HAP-1 (cell line): ENCODE data around the gene ZNF177.

ENCODE experiments used
- DNase-seq, 2 experiments: peaks; one replicate each; pipeline ENCODE4 v3.0.0-alpha.2; 2016 to 2020; ENCODE audit warnings: low spot score in 2 of 2
- H3K27me3 ChIP-seq: fragments of 250-450 bp; sonication (Bioruptor Pico); 2 replicates; pipeline ENCODE4 v1.5.1; 2020; ENCODE audit warnings: low read depth, mild to moderate bottlenecking, moderate library complexity
- H3K36me3 ChIP-seq: fragments of 250-450 bp; sonication (Bioruptor Pico); replicated peaks from 2 replicates; pipeline ENCODE4 v1.5.1; 2020; ENCODE audit warnings: mild to moderate bottlenecking
- H3K4me1 ChIP-seq: fragments of 250-450 bp; sonication (Bioruptor Pico); 2 replicates; pipeline ENCODE4 v1.5.1; 2020; ENCODE audit warnings: mild to moderate bottlenecking
- H3K4me3 ChIP-seq: fragments of 250-450 bp; sonication (Bioruptor Pico); 2 replicates; pipeline ENCODE4 v1.5.1; 2020; ENCODE audit warnings: mild to moderate bottlenecking, moderate library complexity
- H3K9me3 ChIP-seq: fragments of 250-450 bp; sonication (Bioruptor Pico); 2 replicates; pipeline ENCODE4 v1.5.1; 2020; ENCODE audit warnings: mild to moderate bottlenecking, moderate library complexity
- in situ Hi-C: fragments of 300-500 bp; cut with MboI; formaldehyde crosslinking; loops from 3 replicates; pipeline ENCODE4 v1.14.3; 2020; ENCODE audit warnings: low sequenced_read_pairs, inconsistent platforms, mixed read lengths

Gene ZNF177

DNA sequence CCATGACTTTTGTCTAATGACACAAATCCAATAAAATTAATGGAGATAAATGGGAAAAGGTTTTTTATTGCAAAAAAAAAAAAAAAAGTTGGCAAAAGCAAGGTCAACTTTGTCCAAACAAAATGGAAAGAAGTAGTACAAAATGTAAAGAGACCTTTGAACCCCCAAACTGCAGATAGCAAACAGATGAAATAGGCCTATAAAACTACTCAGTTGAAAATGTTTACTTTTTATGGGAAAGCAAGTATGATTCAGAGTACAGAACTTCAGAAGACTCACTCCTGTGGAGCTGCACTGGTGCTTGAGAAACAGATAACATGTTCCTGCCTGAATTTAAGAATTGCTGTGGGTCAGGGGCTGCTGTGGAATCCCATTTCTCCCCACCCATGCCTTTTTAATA lies 9.8 kb upstream of the ZNF177 start:
- H3K27me3 ChIP-seq: no peaks in the 10 kb centered on the region
- no peaks in the 10 kb centered on the region for H3K36me3 ChIP-seq
- no peaks in the 10 kb centered on the region; the same call in 1 of the 2 replicates for H3K9me3 ChIP-seq
- DNase-seq: no peak
- no peaks in the 10 kb centered on the region for H3K4me1 ChIP-seq
- in situ Hi-C loops: no loop called here
- H3K4me3 ChIP-seq: no peak overlapping the region

DNA sequence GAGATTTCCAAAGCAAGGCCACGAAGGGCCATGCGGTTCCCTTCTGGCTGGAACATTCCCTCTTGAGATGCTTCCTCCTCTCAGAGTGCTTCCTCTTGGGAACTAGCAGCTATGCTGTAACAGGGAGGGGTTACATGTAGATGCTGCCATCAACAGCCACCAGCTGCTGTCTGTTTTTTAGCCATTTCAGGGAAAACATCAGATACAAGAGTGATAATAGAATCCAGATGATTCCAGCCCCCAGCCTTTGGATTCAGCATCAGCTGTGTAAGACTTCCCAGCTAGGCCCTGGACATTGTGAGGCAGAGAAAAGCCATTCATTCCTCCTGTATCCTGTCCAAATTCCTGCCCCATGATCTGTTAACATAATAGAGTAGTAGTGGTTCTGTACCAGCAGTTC lies 8.2 kb upstream of the ZNF177 start:
- Histone ChIP-seq H3K27me3 (no peaks in the 10 kb centered on the region), H3K9me3 (no peaks in the 10 kb centered on the region), H3K36me3 (no peaks in the 10 kb centered on the region), H3K4me3 (no peak overlapping the region), H3K4me1 (no peaks in the 10 kb centered on the region)
- DNase-seq: no peak
- in situ Hi-C loops: no loop called here

DNA sequence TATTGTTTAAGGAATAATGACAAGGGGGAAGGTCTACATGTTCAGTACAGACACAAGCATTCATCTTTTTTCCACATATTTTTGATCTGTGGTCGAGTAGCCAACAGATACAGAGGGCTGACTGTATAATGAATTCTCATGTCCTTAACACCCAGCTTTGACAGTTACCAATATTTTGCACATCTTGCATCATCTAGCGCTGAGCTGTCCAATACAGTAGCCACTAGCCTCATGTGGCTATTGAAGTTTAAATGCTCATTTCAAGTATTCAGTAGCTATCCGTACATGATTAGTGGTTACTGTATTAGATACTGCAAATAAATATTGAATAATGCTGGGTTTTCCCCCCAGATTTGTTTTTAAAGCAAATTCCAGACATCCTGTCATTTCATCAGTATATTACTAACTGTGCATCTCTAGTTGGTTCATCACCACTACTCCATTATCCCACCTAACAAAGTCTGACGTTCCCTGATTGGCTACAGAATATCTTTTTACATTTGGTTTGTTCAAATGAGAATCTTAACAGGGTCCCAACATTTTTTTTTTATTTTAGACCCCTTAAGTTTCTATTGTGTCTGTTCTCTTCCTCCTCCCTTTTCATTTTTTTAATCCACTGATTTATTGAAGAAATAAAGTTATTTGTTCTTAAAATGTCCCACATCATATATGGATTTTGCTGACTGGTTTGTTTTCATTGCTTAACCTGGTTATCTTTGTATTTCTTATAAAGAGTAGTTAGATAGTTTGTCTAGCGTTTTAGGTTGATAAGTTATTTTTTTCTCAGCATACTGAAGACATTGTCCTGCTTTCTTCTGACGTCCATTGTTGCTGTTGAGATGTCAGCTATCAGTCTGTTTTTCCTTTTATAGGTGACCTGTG lies 8.2 kb downstream of the ZNF177 start:
- Histone ChIP-seq H3K4me3 (no peak overlapping the region), H3K9me3 (no peaks in the 10 kb centered on the region), H3K4me1 (no peaks in the 10 kb centered on the region), H3K36me3 (no peaks in the 10 kb centered on the region), H3K27me3 (no peaks in the 10 kb centered on the region)
- in situ Hi-C loops: no loop called here
- DNase-seq: no peak

DNA sequence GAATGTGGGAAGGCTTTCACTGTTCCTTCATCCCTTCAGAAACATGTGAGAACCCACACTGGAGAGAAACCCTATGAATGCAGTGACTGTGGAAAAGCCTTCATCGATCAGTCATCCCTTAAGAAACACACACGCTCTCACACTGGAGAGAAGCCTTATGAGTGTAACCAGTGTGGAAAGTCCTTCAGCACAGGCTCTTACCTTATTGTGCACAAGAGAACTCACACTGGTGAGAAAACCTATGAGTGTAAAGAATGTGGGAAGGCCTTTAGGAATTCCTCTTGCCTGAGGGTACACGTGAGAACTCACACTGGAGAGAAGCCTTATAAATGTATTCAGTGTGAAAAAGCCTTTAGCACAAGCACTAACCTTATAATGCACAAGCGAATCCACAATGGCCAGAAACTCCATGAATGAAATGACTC lies 18.6 kb downstream of the ZNF177 start:
- H3K36me3 ChIP-seq: no peaks in the 10 kb centered on the region
- in situ Hi-C loops: no loop called here
- DNase-seq: no peak
- H3K4me1 ChIP-seq: no peaks in the 10 kb centered on the region
- peaks cover 8% of the 10 kb centered on the region; the same call in 1 of the 2 replicates for H3K9me3 ChIP-seq
- H3K27me3 ChIP-seq: no peaks in the 10 kb centered on the region
- H3K4me3 ChIP-seq: no peak overlapping the region

DNA sequence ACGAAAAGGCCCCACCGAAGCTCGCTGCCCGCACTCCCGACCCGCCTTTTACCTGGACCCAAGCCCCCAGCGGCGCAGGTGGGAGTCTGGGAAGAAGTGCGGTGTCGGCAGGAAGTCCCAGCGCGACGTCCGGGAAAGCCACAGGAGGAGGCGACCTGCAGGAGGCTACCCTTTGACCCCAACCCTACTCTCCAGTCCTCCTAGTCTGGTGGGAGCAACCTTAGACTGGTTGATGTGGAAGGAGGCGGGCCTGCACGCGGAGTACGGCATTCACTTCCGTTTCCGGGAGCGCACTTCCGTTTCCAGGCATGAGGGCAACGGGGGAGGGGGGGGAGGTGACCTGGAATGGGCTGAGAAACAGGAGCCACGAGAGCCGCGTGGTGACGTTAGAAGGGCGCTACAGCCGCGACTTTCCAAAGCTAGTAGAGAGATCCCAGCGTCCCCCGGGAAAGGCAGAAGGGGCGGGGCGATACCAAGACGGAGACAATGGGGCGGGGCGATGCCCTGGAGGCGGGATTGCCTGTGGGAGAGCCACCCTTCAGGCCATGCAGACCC lies 44.1 kb downstream of the ZNF177 start:
- in situ Hi-C loops: no loop called here
- DNase-seq: no peak

DNA sequence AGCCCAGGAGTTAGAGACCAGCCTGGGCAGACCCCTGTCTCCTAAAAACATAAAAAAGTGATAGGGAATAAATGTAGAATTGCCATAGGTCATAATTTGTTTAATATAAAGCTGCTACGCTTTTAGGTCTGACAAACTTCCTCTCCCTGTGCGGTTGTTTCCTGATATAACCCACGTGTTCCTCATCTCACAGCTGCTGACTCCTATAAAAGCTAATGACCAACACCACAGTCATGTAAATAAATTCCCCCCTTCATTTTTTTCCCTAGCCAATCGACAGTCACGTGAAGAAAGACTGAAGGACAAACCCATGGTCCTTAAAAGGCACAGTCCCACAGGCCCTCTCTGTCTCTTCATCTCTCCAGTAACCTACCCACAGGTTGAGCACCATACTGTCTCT lies 45.0 kb downstream of the ZNF177 start:
- no peaks in the 10 kb centered on the region for H3K27me3 ChIP-seq
- no peak for DNase-seq
- H3K9me3 ChIP-seq: peaks cover 7% of the 10 kb centered on the region
- H3K36me3 ChIP-seq: peaks cover 6% of the 10 kb centered on the region
- no peak overlapping the region for H3K4me3 ChIP-seq
- in situ Hi-C loops: no loop called here
- no peaks in the 10 kb centered on the region for H3K4me1 ChIP-seq

More for the DNA sequence above, 44.1 kb downstream of the ZNF177 start:
- Histone ChIP-seq H3K36me3 (no peaks in the 10 kb centered on the region), H3K4me3 (no peak overlapping the region), H3K9me3 (no peaks in the 10 kb centered on the region; the same call in 1 of the 2 replicates), H3K4me1 (no peaks in the 10 kb centered on the region), H3K27me3 (no peaks in the 10 kb centered on the region)

DNA sequence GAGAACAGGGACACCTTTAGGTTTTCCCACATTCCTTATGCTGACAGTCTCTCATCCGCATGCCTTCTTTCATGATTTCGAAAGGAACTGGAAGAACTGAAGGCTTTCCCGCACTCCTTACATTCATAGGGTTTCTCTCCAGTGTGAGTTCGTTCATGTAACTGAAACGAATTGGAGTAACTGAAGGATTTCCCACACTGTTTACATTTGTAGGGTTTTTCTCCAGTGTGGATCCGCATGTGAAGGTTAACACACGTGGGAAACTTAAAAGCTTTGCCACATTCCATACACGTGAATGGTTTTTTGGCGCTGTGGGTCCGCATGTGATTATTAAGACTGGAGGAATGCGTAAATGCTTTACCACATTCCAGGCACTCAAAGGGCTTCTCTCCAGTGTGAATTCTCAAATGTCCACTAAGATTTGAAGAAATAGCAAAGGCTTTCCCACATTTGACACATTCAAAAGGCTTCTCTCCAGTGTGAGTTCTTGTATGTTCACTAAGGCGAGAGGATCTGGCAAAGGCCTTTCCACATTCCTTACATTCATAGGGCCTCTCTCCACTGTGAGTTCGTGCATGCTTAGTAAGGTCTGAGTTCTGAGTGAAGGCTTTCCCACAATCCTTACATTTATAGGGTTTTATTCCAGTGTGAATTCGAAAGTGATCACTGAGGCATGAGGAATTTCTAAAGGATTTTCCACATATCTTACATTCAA lies 50.6 kb downstream of the ZNF177 start:
- Histone ChIP-seq H3K9me3 (peaks cover 28% of the 10 kb centered on the region), H3K36me3 (peaks cover 56% of the 10 kb centered on the region), H3K27me3 (no peaks in the 10 kb centered on the region), H3K4me1 (no peaks in the 10 kb centered on the region), H3K4me3 (no peak overlapping the region)
- in situ Hi-C loops: no loop called here
- no peak for DNase-seq

DNA sequence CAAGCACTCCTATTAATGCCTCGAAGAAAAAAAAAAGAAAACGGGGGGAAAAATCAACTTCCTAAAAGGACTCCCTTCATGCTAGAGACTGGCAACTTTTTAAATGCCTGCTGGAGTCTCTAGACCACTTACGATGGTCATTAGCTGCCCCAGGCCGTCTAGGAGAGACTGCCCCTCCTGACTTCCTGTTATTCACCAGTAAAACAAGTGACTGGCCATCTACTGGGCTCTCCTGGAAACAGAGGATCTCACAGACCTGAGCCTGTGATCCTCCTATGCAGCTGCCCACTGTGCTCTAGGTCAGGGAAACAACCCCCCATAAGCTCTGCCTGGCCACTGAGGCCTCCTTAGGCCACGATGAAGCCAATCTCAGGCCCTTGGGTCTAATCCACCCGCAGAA lies 65.1 kb downstream of the ZNF177 start:
- in situ Hi-C loops: no loop called here
- peaks cover 23% of the 10 kb centered on the region for H3K36me3 ChIP-seq

DNA sequence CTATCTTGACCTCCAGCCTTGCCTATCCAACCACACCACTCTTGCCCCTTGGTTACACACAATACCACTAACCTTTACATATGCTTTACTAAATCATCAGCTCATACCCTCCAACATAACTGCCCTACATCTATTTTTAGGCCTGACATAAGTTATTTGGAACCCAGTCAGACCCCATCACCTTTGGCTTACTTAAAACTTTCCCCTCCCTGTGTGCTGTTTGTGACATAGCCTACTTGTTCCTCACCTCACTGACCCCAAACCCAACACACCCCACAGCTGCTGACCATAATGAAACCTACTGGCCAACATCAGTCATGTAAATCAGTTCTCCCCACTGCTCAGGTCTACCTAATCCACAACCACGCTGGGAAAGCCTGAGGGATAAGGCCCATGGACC lies 67.6 kb downstream of the ZNF177 start:
- in situ Hi-C loops: no loop called here
- no peaks in the 10 kb centered on the region for H3K9me3 ChIP-seq
- peaks cover 4% of the 10 kb centered on the region for H3K4me1 ChIP-seq

More for the DNA sequence above, 65.1 kb downstream of the ZNF177 start:
- H3K27me3 ChIP-seq: no peaks in the 10 kb centered on the region
- H3K9me3 ChIP-seq: no peaks in the 10 kb centered on the region
- no peaks in the 10 kb centered on the region for H3K4me1 ChIP-seq
- H3K4me3 ChIP-seq: no peak overlapping the region
- no peak for DNase-seq

DNA sequence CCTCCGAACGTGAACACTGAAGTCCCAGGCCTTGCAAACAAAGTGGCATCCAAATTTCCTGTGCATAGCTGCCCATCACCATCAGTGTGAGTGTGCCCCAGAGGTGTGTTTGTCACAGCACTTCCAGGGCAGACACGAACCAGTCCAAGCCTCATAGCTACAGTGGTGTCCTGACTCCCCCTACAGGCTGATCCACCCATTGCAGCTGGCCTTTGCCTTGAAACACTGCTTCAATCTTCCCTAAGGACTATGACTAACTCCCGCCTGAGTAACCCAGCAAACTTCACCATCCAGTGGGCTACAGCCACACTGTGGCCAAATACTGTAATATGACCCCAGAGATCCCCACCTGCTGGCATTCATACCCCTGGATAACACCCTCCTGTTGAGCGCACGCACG lies 68.7 kb downstream of the ZNF177 start:
- Histone ChIP-seq H3K27me3 (no peaks in the 10 kb centered on the region), H3K9me3 (0 out of 2 replicates have a peak, but pooled peaks cover 2% of the 10 kb centered on the region), H3K4me3 (no peak overlapping the region), H3K36me3 (peaks cover 23% of the 10 kb centered on the region), H3K4me1 (peaks cover 4% of the 10 kb centered on the region)
- in situ Hi-C loops: no loop called here
- peak in 1 of 2 experiments; percentile 30 for DNase-seq

More for the DNA sequence above, 67.6 kb downstream of the ZNF177 start:
- no peak overlapping the region for H3K4me3 ChIP-seq
- DNase-seq: no peak
- H3K36me3 ChIP-seq: peaks cover 24% of the 10 kb centered on the region
- no peaks in the 10 kb centered on the region for H3K27me3 ChIP-seq
